ELR (cell line): ENCODE measurements around the gene NOVA1.

Source experiments
- DNase-seq: peaks from one replicate; pipeline ENCODE4 v3.0.0-alpha.2; 2015; ENCODE audit warnings: low read depth

Gene NOVA1

DNA sequence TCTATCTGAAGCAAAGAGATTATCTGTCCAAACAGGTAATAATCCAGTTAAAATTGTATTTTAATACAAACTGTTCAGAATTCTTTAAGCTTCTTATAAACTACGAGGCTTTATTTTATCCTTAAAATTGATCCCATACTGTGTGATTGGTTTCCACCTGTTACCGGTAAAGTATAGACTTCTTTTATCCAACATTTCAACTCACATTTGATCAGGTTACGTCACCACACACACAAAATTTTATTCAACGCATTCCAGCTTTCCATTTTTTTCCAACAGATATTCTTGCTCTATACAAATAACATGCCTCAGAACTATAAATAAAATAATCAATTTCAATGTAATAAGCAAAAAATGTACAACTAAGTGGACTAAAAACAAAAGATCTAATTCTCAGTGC is 4.5 kb downstream of the NOVA1 start:
- DNase-seq = no peak

- no peak for DNase-seq
Observed at GRCh38 chr14:26589925-26590324, 7.9 kb downstream of the NOVA1 start.

DNA sequence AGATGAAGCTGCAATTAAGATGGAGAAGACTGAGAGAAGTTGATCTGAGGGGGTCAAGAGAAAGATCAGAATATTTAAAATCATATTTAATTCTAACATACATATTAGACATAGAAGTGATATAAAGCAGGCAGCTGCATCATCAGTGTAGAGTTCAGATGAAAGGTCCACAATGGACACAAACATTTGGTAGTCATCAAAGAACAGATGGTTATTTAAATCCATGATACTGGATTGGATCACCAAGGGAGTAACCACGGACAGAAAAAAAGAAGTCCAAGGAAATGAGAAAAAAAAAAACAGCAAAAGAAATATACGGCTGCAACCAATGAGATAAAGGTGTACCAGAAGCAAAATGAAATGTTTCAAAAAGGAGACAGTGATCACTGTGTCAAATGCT is 20.1 kb downstream of the NOVA1 start:
- no peak for DNase-seq

DNA sequence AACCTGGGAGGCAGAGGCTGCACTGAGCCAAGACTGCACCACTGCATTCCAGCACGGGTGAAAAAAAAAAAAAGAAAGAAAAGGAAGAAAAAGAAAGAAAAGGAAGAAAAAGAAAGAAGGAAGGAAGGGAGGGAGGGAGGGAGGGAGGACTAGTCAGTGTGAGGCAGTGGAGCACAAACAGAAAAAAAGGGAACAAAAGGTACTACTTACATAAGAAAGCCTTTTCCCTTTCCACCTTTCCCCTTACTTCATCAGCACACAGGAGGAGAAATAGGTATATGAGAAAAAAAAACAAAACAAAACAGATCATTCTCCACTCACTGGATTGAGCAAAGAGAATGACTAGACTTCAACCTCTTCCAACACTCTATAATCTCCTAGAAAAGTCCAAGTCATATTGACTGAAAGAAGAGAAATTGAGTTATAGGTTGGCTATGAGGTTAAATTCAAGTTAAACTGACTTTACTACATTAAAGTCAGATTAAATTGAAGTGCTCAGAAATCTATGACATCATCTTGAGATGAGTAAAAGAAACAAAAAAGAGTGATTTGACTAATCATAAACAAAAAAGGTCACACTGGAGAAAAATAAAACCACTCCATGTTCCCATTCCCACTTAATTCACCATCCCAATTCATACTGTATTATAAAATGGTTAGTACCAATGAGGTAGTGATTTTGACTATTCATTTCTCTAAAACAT is 43.6 kb downstream of the NOVA1 start:
- DNase-seq = no peak

DNA sequence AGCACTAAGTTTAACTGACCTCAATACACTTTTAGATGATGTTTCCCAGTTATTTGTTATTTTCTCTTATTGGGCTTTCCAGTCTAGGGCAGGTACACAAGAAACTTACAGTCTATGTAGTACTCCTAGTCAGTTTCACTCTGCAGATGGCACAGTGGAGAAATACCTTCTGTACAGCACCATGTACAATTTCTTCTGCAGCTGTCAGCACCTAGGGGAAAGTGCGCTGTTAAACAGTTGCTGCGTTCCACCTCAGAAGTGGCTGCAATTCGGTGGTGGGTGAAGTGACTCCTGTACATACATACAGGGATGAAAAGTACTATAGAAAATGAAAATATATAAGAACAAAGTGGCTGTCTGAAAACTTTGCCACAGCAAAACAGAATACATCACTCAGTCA is 48.3 kb downstream of the NOVA1 start:
- DNase-seq = no peak

DNA sequence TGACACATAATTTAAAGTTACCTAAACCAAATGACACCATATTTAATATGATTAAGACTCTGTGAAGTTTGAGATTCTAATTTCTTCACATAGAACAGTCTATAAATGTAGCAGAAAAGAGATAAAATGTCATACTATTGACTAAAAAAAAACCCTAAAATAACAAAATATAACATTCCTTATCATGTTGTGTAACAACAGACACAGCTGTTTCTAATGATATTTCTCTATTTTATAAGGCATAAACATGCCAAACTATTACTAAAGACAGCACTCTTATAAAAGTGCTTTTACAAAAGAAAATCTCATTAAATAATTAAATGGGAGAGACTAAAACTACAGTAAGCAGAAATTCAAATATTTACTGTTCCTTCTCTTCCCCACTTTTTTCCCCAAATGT is 49.4 kb downstream of the NOVA1 start:
- no peak for DNase-seq

DNA sequence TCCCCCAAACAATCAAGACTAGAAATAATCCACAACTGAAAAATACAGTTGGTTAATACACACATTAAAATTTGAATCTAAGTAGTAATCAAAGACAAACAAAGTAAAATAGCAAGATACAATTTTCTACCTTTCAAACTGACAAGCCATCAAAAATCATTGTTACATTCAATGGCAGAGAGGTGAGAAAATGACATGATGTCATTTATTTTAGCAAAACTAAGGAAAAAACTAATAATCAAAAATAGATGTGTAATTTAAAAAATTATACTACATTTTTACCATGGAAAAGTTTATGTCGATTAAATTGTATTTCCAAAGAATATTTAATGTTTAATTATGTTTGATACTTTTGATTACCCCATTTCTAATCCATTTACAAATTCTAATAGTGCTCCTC is 59.7 kb downstream of the NOVA1 start:
- DNase-seq = no peak

GRCh38 chr14:26531894-26532293 is 65.9 kb downstream of the NOVA1 start:
- no peak for DNase-seq

GRCh38 chr14:26528415-26529182 is 69.2 kb downstream of the NOVA1 start:
- DNase-seq = no peak

GRCh38 chr14:26527095-26527494 is 70.7 kb downstream of the NOVA1 start:
- no peak for DNase-seq

DNA sequence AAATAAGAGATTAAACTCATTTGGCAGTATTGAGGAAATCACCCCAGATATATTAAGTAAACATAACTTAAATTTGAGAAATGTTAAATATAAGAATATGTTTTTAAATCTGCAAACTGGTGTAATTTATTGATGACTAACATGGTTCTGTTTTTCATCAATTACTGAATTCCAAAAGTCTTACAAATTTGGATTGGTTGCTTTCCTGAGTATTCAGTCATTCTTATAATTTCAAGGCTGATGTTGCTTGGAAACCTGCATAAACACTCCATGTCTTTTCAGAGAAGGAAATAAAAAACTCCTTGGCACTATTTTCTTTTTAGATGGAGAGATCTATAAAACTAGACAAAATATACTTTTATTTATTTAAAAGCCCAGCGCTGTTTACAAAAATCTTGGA is 71.7 kb downstream of the NOVA1 start:
- DNase-seq = no peak

GRCh38 chr14:26525085-26525484 is 72.7 kb downstream of the NOVA1 start:
- DNase-seq = no peak

DNA sequence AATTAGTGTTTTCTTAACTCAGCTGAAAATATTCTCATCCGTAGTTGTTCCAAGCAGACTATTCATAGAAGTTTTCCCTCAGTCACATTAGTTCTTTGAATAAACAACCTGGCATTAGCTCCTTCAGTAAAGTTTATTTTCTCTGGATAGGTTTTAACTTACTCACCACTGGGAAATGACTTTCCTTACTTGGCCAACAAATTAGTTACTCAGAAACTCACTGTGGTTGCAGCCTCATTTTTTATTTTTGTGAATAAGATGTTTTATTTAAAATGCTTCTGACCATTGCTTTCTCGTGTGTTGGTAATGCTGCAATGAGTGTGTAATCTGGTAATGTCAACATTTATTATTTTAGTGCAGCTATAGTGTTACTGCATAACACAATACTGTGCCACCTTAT is 74.9 kb downstream of the NOVA1 start:
- no peak for DNase-seq

DNA sequence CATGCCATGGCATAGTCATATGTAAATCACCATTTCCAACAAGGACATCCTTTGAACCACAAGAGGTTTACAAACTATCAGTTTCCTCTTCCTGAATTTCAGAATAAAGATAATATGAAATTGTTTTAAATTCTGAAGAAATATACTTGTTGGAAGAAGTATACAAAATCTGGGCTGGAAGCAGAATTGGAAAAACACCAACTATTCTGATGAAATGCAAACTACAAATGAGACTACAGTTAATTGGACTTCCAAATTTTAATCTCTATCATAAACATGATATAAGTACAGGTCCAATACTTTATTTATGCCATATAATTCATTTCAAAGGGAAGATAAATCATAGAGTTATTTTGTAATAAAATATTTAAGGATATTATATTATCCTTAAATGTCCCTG is 80.1 kb downstream of the NOVA1 start:
- DNase-seq = no peak

GRCh38 chr14:26500028-26500427 is 97.8 kb downstream of the NOVA1 start:
- DNase-seq = no peak

DNA sequence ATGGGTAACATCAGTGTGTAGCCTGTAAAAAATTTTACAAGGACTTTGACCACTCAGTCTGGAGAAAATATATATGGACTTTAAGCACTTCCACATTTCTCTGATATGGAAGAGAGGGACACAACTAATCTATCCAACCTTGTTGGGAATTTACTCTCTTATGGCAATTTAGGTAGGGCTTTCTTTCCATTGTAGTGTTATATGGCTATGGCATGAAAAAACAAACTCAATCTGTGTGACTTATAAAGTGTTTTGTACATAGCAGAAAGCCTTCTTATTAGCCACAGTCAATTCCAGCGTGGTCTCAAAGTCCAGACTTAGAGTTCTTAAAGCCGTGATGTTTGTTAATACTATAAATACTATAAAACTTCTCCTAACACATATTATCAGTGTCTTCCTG is 98.3 kb downstream of the NOVA1 start:
- DNase-seq = no peak

GRCh38 chr14:26486922-26487321 is 110.9 kb downstream of the NOVA1 start:
- DNase-seq = no peak

- DNase-seq = no peak
Observed at GRCh38 chr14:26484562-26484961, 113.3 kb downstream of the NOVA1 start.

DNA sequence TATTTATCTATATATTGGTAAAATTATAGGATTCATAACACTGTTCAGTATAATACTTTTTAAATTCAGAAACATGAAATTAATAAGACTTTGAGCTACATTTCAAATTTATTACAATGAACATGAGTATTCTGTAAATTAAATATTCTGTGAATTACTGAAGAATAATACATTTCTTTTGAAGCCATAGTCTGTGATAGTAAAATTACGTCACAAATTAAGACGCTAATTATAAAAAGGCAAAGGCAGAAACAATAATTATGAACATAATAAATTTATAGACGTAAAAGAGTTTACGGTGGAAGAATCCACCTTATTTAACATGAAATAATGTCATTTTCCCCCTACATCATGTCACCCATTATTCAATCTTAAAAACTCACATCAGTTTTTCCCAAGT is 118.9 kb downstream of the NOVA1 start:
- DNase-seq = no peak

DNA sequence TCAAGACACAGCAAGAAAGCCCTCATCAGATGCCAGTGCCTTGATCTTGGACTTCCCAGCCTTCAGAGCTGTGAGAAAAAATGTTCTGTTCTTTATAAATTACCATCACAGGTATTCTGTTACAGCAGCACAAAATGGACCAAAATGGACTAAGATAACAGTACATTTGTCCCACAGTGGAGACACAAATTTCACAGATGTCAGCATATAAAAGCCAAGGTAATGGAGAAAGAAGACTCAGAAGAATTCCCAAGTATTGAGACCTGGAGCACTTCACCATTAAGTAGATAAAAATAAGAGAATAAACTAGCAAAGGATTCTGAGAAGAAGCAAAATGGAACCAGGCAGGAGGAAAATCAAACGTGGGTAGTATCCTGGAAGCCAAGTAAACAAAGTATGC is 131.0 kb downstream of the NOVA1 start:
- no peak for DNase-seq

GRCh38 chr14:26463136-26463535 is 134.7 kb downstream of the NOVA1 start:
- no peak for DNase-seq

- no peak for DNase-seq
Observed at GRCh38 chr14:26454105-26454504, 143.7 kb downstream of the NOVA1 start.

- DNase-seq = no peak
Observed at GRCh38 chr14:26448181-26448855, 149.5 kb downstream of the NOVA1 start.
